NCI-H2196 (cell line): ENCODE results near the gene EIF5AL1.
"Not testable (repeated sequence)": the region's sequence is repeated elsewhere in the genome, so short reads cannot be mapped to it uniquely, and the experiment has no call there.

Experiments used
- DNase-seq: peaks from one replicate; lab custom pipeline; 2025; ENCODE audit not compliant: unreplicated experiment; lab: John Stamatoyannopoulos, UW

EIF5AL1 gene

GRCh38 chr10:79511891-79512583 lies at the start of gene EIF5AL1:
Gene EIF5AL1, plus strand, starts transcription at chr10:79512533. Its CDS starts 117 bp downstream, at chr10:79512650.
- not testable (repeated sequence) for DNase-seq

DNA sequence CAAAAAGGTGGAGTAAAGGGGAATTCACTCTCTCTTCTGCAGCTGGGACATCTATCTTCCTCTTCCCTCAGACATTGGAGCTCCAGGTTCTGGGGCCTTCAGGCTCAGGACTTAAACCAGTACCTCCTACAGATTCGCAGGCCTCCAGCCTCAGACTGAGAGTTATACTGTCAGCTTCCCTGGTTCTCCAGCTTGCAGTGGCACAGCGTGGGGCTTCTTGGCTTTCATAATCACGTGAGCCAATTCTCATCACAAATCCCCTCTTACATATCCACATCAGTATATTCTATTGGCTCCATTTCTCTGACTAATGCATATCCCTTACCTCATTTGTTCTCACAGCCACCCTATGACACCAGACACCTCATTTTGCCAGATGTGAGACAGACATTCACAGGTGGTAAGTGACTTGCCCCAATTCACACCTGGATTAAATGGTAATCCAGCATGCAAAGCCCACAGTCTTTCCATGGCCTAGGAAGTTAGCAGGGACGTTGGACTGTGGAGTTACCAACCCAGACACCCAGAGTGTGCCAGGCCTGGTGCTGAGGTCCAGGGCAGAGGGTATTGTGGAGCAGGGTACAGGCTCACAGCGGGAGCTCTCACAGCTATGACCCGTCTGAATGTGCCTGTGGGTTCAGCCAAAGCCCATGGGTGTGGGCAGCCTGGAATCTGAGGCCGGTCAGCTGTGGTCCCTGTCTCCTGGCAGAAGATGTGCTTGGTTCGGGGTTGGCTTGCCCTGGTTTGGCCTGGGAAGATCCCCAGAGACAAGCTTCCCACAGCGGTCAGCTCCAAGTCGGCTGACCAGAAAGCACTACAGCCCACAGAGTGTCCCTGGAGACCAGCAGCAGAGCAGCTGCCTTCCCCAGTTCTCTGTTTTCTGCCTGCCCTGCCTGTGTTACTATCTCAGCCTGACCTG lies 48.5 kb upstream of the EIF5AL1 start:
- no peak for DNase-seq

GRCh38 chr10:79465341-79465740 lies 47.0 kb upstream of the EIF5AL1 start:
- no peak for DNase-seq

DNA sequence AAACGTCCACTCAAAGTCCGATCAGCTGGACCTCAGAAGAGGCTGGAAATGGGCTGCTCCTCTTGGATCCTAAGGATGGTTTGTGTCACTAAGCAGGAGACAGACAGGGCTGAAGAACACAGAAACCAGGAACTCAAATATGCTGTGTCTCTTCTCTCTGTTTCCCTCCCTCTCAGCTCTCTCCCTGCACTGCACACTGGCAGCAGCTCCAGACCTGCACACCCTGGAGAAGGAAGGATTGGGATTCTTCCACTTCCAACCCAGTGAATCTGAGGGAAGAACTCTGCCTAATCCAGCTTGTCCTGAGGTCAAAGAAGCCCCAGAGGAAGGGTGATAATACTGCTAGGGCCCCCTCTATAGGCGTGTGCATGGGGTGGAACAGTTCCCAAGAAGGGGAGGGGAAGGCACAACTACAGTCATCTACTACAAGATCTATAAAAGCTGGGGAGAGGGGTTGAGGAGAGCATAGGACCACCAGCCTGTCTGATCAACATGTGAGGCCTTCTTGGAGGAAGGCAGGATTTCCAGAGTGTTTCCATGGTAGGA lies 44.2 kb upstream of the EIF5AL1 start:
- no peak for DNase-seq

GRCh38 chr10:79468841-79469585 lies 43.3 kb upstream of the EIF5AL1 start:
- DNase-seq = no peak

DNA sequence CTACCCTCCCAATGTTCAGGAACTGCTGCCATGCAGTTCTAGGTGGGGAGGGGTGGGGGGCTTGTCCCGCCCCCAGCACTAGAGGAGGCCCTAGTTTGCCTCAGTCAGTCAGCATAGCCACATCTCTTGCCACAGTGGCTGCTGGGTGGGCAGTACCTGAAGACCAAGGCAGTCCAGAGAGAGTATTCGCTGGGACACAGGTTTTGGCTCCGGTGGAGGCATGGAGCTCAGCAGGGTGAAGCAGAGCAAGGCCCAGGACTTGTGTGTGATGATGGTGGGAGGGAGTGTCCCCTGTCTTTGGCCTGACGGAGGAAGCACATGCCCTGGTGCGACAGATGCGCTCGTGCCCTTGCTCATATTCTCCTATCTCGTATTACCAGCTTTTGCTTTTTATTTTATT lies 42.2 kb upstream of the EIF5AL1 start:
- DNase-seq = no peak

- no peak for DNase-seq
These were observed 40.6 kb upstream of the EIF5AL1 start for GRCh38 chr10:79471776-79472175.

- no peak for DNase-seq
These were observed 39.9 kb upstream of the EIF5AL1 start for GRCh38 chr10:79472449-79472848.

GRCh38 chr10:79472951-79473350 lies 39.4 kb upstream of the EIF5AL1 start:
- no peak for DNase-seq

GRCh38 chr10:79473496-79474095 lies 38.7 kb upstream of the EIF5AL1 start:
- no peak for DNase-seq

- DNase-seq = no peak
These were observed 37.1 kb upstream of the EIF5AL1 start for GRCh38 chr10:79475119-79475653.

- DNase-seq = no peak
These were observed 36.5 kb upstream of the EIF5AL1 start for GRCh38 chr10:79475877-79476276.

- DNase-seq = no peak
These were observed 35.7 kb upstream of the EIF5AL1 start for GRCh38 chr10:79476645-79477044.

- no peak for DNase-seq
These were observed 34.9 kb upstream of the EIF5AL1 start for GRCh38 chr10:79477456-79477855.

DNA sequence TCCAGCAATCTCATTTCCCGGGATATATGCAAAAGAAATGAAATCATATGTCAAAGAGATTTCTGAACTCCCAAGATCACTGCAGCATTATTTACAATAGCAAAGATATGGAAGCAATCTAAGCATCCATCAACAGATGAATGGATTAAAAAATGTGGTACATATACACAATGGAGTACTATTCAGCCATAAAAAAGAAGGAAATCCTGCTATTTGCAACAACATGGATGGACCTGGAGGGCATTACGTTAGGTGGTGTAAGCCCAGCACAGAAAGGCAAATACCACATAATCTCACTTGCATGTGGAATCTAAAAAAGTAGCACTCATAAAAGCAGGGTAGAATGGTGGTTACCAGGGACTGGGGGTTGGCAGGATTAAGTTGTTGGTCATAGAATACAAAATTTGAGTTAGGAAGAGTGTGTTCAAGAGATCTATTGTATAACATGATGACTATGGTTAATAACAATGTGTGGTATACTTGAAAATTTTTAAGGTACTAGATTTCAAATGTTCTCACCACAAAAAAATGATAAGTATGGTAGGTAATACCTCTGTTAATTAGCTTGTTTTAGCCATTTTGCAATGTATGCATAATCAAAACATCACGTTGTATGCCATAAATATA lies 32.9 kb upstream of the EIF5AL1 start:
- no peak for DNase-seq

DNA sequence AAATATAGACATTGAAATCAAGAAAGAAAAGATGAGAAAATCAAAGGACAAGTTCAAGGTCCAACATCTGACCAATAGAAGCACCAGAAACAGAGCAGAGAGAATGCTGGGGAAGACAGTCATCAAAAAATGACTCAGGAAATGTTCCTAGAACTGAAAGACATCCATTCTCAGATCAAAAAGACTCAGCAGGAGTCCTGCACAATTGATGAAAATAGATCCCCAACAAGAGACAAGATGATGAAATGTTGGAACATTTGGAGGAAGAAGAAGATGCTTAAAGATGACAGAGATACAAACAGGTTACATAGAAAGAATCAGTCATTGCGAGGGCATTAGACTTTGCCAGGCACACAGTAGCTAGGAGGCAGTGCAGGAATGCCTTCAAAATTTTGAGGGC lies 30.0 kb upstream of the EIF5AL1 start:
- no peak for DNase-seq

- no peak for DNase-seq
These were observed 29.6 kb upstream of the EIF5AL1 start for GRCh38 chr10:79482741-79483140.

DNA sequence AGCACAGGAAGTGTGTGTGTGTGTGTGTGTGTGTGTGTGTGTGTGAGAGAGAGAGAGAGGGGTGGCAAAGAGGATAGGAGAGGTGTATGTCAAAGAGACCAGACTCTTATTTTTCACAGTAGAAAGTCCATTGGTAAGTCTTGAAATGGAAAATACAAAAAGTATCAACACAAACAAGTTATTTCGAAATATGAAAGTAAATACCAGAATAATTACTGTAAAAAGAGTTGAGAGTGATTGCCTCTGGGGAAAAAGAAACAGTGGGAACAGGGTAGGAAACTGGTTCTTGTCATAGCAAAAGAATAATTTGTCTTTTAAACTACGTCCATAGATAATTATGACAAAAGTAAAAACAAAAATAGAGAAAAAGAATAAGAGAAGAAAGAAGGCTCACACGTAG lies 29.0 kb upstream of the EIF5AL1 start:
- no peak for DNase-seq

GRCh38 chr10:79483948-79484347 lies 28.4 kb upstream of the EIF5AL1 start:
- no peak for DNase-seq

- no peak for DNase-seq
These were observed 27.9 kb upstream of the EIF5AL1 start for GRCh38 chr10:79484476-79484875.
